ENCODE data around the gene MRPL17.

DNA sequence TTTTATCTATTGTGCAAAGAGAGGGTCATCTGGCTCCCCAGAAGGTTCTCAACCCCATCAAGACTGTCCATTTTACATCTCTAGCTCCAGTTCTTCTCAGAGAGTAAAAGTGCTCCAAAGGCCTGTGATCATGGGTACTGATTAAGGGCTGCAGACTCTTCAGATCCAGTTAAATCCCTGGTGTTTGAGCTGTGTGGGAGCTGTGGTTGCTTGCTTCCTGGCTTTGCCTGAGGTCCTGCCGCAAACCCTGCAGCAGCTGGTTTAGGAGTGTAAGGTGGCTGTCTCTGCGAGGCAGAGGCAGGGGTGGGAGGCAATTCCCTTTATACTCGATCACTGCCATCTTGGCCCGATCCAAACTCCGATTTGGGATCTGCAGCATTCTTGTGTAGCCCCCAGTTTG lies 1.2 kb downstream of the MRPL17 start:
- TF ChIP-seq POLR2AphosphoS5 (IDR thresholded peaks at IDR 0.05; ENCODE audit: low read depth, low read length) (no peak), POLR2A (IDR thresholded peaks at IDR 0.05; ENCODE audit: low read depth, low read length) (no peak), TAF1 (IDR thresholded peaks at IDR 0.05; ENCODE audit: low read depth, low read length) (no peak), PAX5 (IDR thresholded peaks at IDR 0.05; ENCODE audit: insufficient read depth, low read length, severe bottlenecking) (no peak), SPI1 (IDR thresholded peaks at IDR 0.05; ENCODE audit: low read depth, low read length) (no peak), POU2F2 (IDR thresholded peaks at IDR 0.05; ENCODE audit: low read depth, low read length) (no peak)
